GM21447 (cell line): ENCODE measurements around the gene MMP1.

Experiments used
- ATAC-seq: cut with Tn5 transposase; IDR thresholded peaks from one replicate; pipeline ENCODE4 v1.9.1; 2021; ENCODE audit not compliant: unreplicated experiment

Gene MMP1

GRCh38 chr11:102798012-102798746, at the start of gene MMP1:
MMP1 (minus strand) TSS chr11:102798160; CDS start chr11:102798092, 68 bp downstream.
- no peak for ATAC-seq

GRCh38 chr11:102846292-102846691, 48.3 kb upstream of the MMP1 start:
- ATAC-seq = no peak

GRCh38 chr11:102843489-102843888, 45.5 kb upstream of the MMP1 start, which contains the start of gene MMP3:
MMP3 (minus strand) TSS chr11:102843609; CDS start chr11:102843546, 63 bp downstream.
- no peak for ATAC-seq

GRCh38 chr11:102842930-102843329, 45.0 kb upstream of the MMP1 start:
- no peak for ATAC-seq

- no peak for ATAC-seq
These were observed 42.1 kb upstream of the MMP1 start for GRCh38 chr11:102840018-102840417.

GRCh38 chr11:102837646-102838045, 39.7 kb upstream of the MMP1 start:
- no peak for ATAC-seq

GRCh38 chr11:102837156-102837555, 39.2 kb upstream of the MMP1 start:
- ATAC-seq = no peak

- no peak for ATAC-seq
These were observed 38.4 kb upstream of the MMP1 start for GRCh38 chr11:102836290-102836875.

- ATAC-seq = no peak
These were observed 35.8 kb upstream of the MMP1 start for GRCh38 chr11:102833731-102834130.

- no peak for ATAC-seq
These were observed 34.7 kb upstream of the MMP1 start for GRCh38 chr11:102832612-102833011.

GRCh38 chr11:102831489-102832440, 33.8 kb upstream of the MMP1 start:
- peak; percentile 61 for ATAC-seq

- no peak for ATAC-seq
These were observed 33.1 kb upstream of the MMP1 start for GRCh38 chr11:102831128-102831488.

GRCh38 chr11:102830001-102830727, 32.2 kb upstream of the MMP1 start:
- no peak for ATAC-seq

- ATAC-seq = no peak
These were observed 31.5 kb upstream of the MMP1 start for GRCh38 chr11:102829316-102830000.

- no peak for ATAC-seq
These were observed 26.6 kb upstream of the MMP1 start for GRCh38 chr11:102824556-102824955.

GRCh38 chr11:102819491-102819890, 21.5 kb upstream of the MMP1 start:
- ATAC-seq = no peak

- ATAC-seq = no peak
These were observed 15.5 kb upstream of the MMP1 start for GRCh38 chr11:102813484-102813883.

- no peak for ATAC-seq
These were observed 14.2 kb upstream of the MMP1 start for GRCh38 chr11:102812188-102812587.

- no peak for ATAC-seq
These were observed 13.1 kb upstream of the MMP1 start for GRCh38 chr11:102810950-102811660.

GRCh38 chr11:102809971-102810370, 12.0 kb upstream of the MMP1 start:
- ATAC-seq = no peak
